HepG2 (cell line): Measurements from ENCODE around the gene PSMA2. TPM values are rescaled to one million over a fixed set of nuclear protein-coding genes. Genes with fewer than 3 reads are reported as not detected.

Experiments
- ATF6 ChIP-seq: sonication (generic); formaldehyde crosslinking; conservative IDR thresholded peaks from 2 replicates; pipeline ENCODE4 v1.4.0; 2020; ENCODE audit warnings: missing genetic modification reagents
- ATRX ChIP-seq: sonication (generic); formaldehyde crosslinking; IDR thresholded peaks from 2 replicates; pipeline ENCODE4 v1.4.0; 2020; ENCODE audit warnings: missing genetic modification reagents, borderline replicate concordance
- MEIS1 ChIP-seq: sonication (generic); formaldehyde crosslinking; IDR thresholded peaks from 2 replicates; pipeline ENCODE4 v1.9.0; 2021; ENCODE audit warnings: mild to moderate bottlenecking, missing genetic modification reagents, moderate library complexity, borderline replicate concordance
- PRDM15 ChIP-seq: sonication (generic); formaldehyde crosslinking; IDR thresholded peaks from 2 replicates; pipeline ENCODE4 v1.4.0; 2020; ENCODE audit warnings: missing genetic modification reagents
- SMARCC2 ChIP-seq: fragments of 450-650 bp; IDR thresholded peaks from 2 replicates; pipeline ENCODE4 v1.6.1; 2017; ENCODE audit warnings: antibody characterized with exemption, mild to moderate bottlenecking
- ZBTB33 ChIP-seq: sonication (generic); formaldehyde crosslinking; IDR thresholded peaks from 2 replicates; pipeline ENCODE4 v1.4.0; 2020; ENCODE audit warnings: missing genetic modification reagents
- ZFY ChIP-seq: sonication (generic); formaldehyde crosslinking; IDR thresholded peaks from 2 replicates; pipeline ENCODE4 v1.4.0; 2020; ENCODE audit warnings: missing genetic modification reagents
- ZNF180 ChIP-seq: sonication (generic); formaldehyde crosslinking; IDR thresholded peaks from 2 replicates; pipeline ENCODE4 v1.4.0; 2020; ENCODE audit warnings: low read depth, missing genetic modification reagents, borderline replicate concordance
- ZNF451 ChIP-seq: sonication (generic); formaldehyde crosslinking; IDR thresholded peaks from 2 replicates; pipeline ENCODE4 v1.5.0; 2020; ENCODE audit warnings: mild to moderate bottlenecking, missing genetic modification reagents
- ZNF468 ChIP-seq: sonication (generic); formaldehyde crosslinking; IDR thresholded peaks from 2 replicates; pipeline ENCODE4 v1.8.0; 2022; ENCODE audit warnings: mild to moderate bottlenecking, moderate library complexity, missing genetic modification reagents
- ZNF558 ChIP-seq: sonication (generic); formaldehyde crosslinking; IDR thresholded peaks from 2 replicates; pipeline ENCODE4 v1.9.0; 2022; ENCODE audit warnings: mild to moderate bottlenecking, missing genetic modification reagents, borderline replicate concordance
- ZNF589 ChIP-seq: sonication (generic); formaldehyde crosslinking; conservative IDR thresholded peaks from 2 replicates; pipeline ENCODE4 v1.8.0; 2022; ENCODE audit warnings: mild to moderate bottlenecking, moderate library complexity, missing genetic modification reagents
- ZNF598 ChIP-seq: sonication (generic); formaldehyde crosslinking; IDR thresholded peaks from 2 replicates; pipeline ENCODE4 v1.5.1; 2020; ENCODE audit warnings: mild to moderate bottlenecking, missing genetic modification reagents, borderline replicate concordance
- ZNF713 ChIP-seq: sonication (generic); formaldehyde crosslinking; IDR thresholded peaks from 2 replicates; pipeline ENCODE4 v1.4.0; 2020; ENCODE audit warnings: mild to moderate bottlenecking, missing genetic modification reagents
- polyA plus RNA-seq, 8 experiments: library from polyadenylated mRNA; depleted of rRNA in 3 of 8; stranded (reverse) in 7 of 8; unstranded in 1 of 8; fragments of >200 nt; fragmentation: Illumina TruSeq in 4 of 8; extraction: Trizol in 4 of 8; gene quantifications; 2 replicates each; pipeline versions ENCODE4 v1.2.1 to v1.2.3, GENCODE V29; 2011 to 2016; ENCODE audit warnings: low read depth in 4 of 8, missing spikeins in 1 of 8, mixed read lengths in 1 of 8; ENCODE audit not compliant: insufficient read depth in 1 of 8
- total RNA-seq, 5 experiments: library from RNA; depleted of rRNA; stranded (reverse); fragments of >200 nt; fragmentation: Illumina TruSeq; extraction: Trizol; gene quantifications; 2 replicates each; pipeline ENCODE4 v1.2.3, GENCODE V29; 2016; ENCODE audit warnings: low read depth in 1 of 5
- TF ChIP-seq, protein P1 (sequence below): sonication (generic); formaldehyde crosslinking; IDR thresholded peaks from 2 replicates; pipeline ENCODE4 v1.8.0; 2022; ENCODE audit warnings: mild to moderate bottlenecking, missing genetic modification reagents
- TF ChIP-seq, protein P2 (sequence below): sonication (generic); formaldehyde crosslinking; IDR thresholded peaks from 2 replicates; pipeline ENCODE4 v1.8.0; 2022; ENCODE audit warnings: mild to moderate bottlenecking, missing genetic modification reagents, moderate library complexity

Gene PSMA2
- total and polyA plus RNA-seq, 2 of the 13 experiments (the other 11 are each of a cell fraction or from before 2014, with no cell fraction given): 125 to 266 TPM

- TF ChIP-seq MEIS1 (CRISPR knock-in tag) (no peak), ZNF468 (CRISPR knock-in tag) (no peak), ZNF180 (CRISPR knock-in tag) (no peak), ZNF598 (CRISPR knock-in tag) (peak; percentile 69; the same call in 1 of the 2 replicates), ZFY (CRISPR knock-in tag) (peak; percentile 89), SMARCC2 (no peak), PRDM15 (CRISPR knock-in tag) (no peak; the same call in 1 of the 2 replicates), ATF6 (no peak), ZNF558 (CRISPR knock-in tag) (peak; percentile 83; the same call in 1 of the 2 replicates), ZNF589 (CRISPR knock-in tag) (no peak; the same call in 1 of the 2 replicates), ZBTB33 (CRISPR knock-in tag) (peak; percentile 34), ZNF713 (CRISPR knock-in tag) (0 out of 2 replicates have a peak, but pooled peaks have one; percentile 84), ZNF451 (CRISPR knock-in tag) (no peak), ATRX (CRISPR knock-in tag) (no peak)
- TF ChIP-seq, protein P1, sequence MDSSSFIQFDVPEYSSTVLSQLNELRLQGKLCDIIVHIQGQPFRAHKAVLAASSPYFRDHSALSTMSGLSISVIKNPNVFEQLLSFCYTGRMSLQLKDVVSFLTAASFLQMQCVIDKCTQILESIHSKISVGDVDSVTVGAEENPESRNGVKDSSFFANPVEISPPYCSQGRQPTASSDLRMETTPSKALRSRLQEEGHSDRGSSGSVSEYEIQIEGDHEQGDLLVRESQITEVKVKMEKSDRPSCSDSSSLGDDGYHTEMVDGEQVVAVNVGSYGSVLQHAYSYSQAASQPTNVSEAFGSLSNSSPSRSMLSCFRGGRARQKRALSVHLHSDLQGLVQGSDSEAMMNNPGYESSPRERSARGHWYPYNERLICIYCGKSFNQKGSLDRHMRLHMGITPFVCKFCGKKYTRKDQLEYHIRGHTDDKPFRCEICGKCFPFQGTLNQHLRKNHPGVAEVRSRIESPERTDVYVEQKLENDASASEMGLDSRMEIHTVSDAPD (CRISPR knock-in tag): peak; percentile 39; the same call in 1 of the 2 replicates
- TF ChIP-seq, protein P2, sequence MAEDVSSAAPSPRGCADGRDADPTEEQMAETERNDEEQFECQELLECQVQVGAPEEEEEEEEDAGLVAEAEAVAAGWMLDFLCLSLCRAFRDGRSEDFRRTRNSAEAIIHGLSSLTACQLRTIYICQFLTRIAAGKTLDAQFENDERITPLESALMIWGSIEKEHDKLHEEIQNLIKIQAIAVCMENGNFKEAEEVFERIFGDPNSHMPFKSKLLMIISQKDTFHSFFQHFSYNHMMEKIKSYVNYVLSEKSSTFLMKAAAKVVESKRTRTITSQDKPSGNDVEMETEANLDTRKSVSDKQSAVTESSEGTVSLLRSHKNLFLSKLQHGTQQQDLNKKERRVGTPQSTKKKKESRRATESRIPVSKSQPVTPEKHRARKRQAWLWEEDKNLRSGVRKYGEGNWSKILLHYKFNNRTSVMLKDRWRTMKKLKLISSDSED: no peak
Observed at GRCh38 chr7:42911454-42912447, 20.2 kb downstream of the PSMA2 start, which contains the start of gene C7orf25 (continued).
